ENCODE data around the gene TSPYL6.
"Not testable (repeated sequence)": the region's sequence is repeated elsewhere in the genome, so short reads cannot be mapped to it uniquely, and the experiment has no call there.

Gene TSPYL6

GRCh38 chr2:54256091-54256694, at the start of gene TSPYL6:
TSPYL6 (minus strand) TSS chr2:54256229; CDS start chr2:54256151, 78 bp downstream.
- FAIRE-seq = no peak

GRCh38 chr2:54303631-54304030, 47.6 kb upstream of the TSPYL6 start:
- no peak for FAIRE-seq

- no peak for FAIRE-seq
Measured at GRCh38 chr2:54298514-54298913, 42.5 kb upstream of the TSPYL6 start.

GRCh38 chr2:54295911-54296310, 39.9 kb upstream of the TSPYL6 start:
- no peak for FAIRE-seq

- FAIRE-seq = not testable (repeated sequence)
Measured at GRCh38 chr2:54294665-54295064, 38.6 kb upstream of the TSPYL6 start.

GRCh38 chr2:54290356-54291025, 34.5 kb upstream of the TSPYL6 start:
- no peak for FAIRE-seq

- FAIRE-seq = no peak
Measured at GRCh38 chr2:54289917-54290316, 33.9 kb upstream of the TSPYL6 start.

GRCh38 chr2:54287532-54287931, 31.5 kb upstream of the TSPYL6 start:
- no peak for FAIRE-seq

- no peak for FAIRE-seq
Measured at GRCh38 chr2:54285451-54285850, 29.4 kb upstream of the TSPYL6 start.

- no peak for FAIRE-seq
Measured at GRCh38 chr2:54284826-54285225, 28.8 kb upstream of the TSPYL6 start.

GRCh38 chr2:54279385-54279784, 23.4 kb upstream of the TSPYL6 start:
- FAIRE-seq = no peak

GRCh38 chr2:54275541-54275940, 19.5 kb upstream of the TSPYL6 start:
- no peak for FAIRE-seq

GRCh38 chr2:54274781-54275242, 18.8 kb upstream of the TSPYL6 start:
- no peak for FAIRE-seq

- FAIRE-seq = no peak
Measured at GRCh38 chr2:54271843-54272627, 16.0 kb upstream of the TSPYL6 start.

- no peak for FAIRE-seq
Measured at GRCh38 chr2:54271189-54271588, 15.2 kb upstream of the TSPYL6 start.

- FAIRE-seq = no peak
Measured at GRCh38 chr2:54267577-54267976, 11.5 kb upstream of the TSPYL6 start.

GRCh38 chr2:54265081-54265480, 9.1 kb upstream of the TSPYL6 start:
- FAIRE-seq = not testable (repeated sequence)

GRCh38 chr2:54262015-54262765, 6.2 kb upstream of the TSPYL6 start:
- peak; percentile 31 for FAIRE-seq

GRCh38 chr2:54261537-54261936, 5.5 kb upstream of the TSPYL6 start:
- FAIRE-seq = no peak

- FAIRE-seq = no peak
Measured at GRCh38 chr2:54260241-54260595, 4.2 kb upstream of the TSPYL6 start.

- no peak for FAIRE-seq
Measured at GRCh38 chr2:54259413-54260240, 3.6 kb upstream of the TSPYL6 start.

- no peak for FAIRE-seq
Measured at GRCh38 chr2:54258166-54258565, 2.1 kb upstream of the TSPYL6 start.
